ENCODE measurements around the gene KCNA5.

GRCh38 chr12:5035618-5036017, 8.1 kb upstream of the KCNA5 start:
- no peak for TF ChIP-seq CTCF (IDR thresholded peaks at IDR 0.05; ENCODE audit: insufficient read depth, low read length, poor library complexity, severe bottlenecking)
- TF ChIP-seq EZH2phosphoT487 (conservative IDR thresholded peaks at IDR 0.05; ENCODE audit: low read length) = no peak
